ENCODE measurements around the gene MDC1. TPM values are rescaled to one million over a fixed set of nuclear protein-coding genes. Genes with fewer than 3 reads are reported as not detected.
A peak's percentile ranks its signal among the peaks of the same experiment; 100 is the strongest.

The MDC1 gene
- total and polyA plus RNA-seq, 2 of the 13 experiments (the other 11 are each of a cell fraction or from before 2014, with no cell fraction given) = 8.4 to 14.0 TPM

- TF ChIP-seq ZNF280D (CRISPR knock-in tag; IDR thresholded peaks at IDR 0.05) (no peak), TFDP1 (CRISPR knock-in tag; IDR thresholded peaks at IDR 0.05; ENCODE audit: borderline replicate concordance) (peak; percentile 43; the same call in 1 of the 2 replicates), EZH2 (conservative IDR thresholded peaks at IDR 0.05; ENCODE audit: low read depth, low read length) (no peak), POLR2A (IDR thresholded peaks at IDR 0.05; ENCODE audit: insufficient read depth in 1 of 2, low read depth in 2 of 2, low read length in 2 of 2) (peak in 1 of 2 experiments; percentile 37; a peak in 1 of 4 replicates), NR2C2 (CRISPR knock-in tag; IDR thresholded peaks at IDR 0.05; ENCODE audit: borderline replicate concordance) (peak; percentile 18; the same call in 1 of the 2 replicates), ZNF687 (CRISPR knock-in tag; IDR thresholded peaks at IDR 0.05) (peak; percentile 91), GZF1 (CRISPR knock-in tag; IDR thresholded peaks at IDR 0.05) (no peak), KDM2A (CRISPR knock-in tag; IDR thresholded peaks at IDR 0.05; ENCODE audit: borderline replicate concordance, low read depth) (0 out of 2 replicates have a peak, but pooled peaks have one; percentile 18), ZNF264 (CRISPR knock-in tag; IDR thresholded peaks at IDR 0.05) (no peak), ZNF280B (CRISPR knock-in tag; IDR thresholded peaks at IDR 0.05; ENCODE audit: borderline replicate concordance) (peak; percentile 52; the same call in 1 of the 2 replicates), ZFP91 (CRISPR knock-in tag; IDR thresholded peaks at IDR 0.05; ENCODE audit: borderline replicate concordance) (peak; percentile 72; the same call in 1 of the 2 replicates), SALL1 (CRISPR knock-in tag; IDR thresholded peaks at IDR 0.05) (peak; percentile 73), CTCF (CRISPR knock-in tag; IDR thresholded peaks at IDR 0.05) (peak; percentile 94)
Observed at GRCh38 chr6:30730601-30731435, 13.7 kb upstream of the MDC1 start (continued).

All from HepG2 (cell line).